ENCODE results near the gene CTR9.

CTR9 gene

GRCh38 chr11:10746871-10747270 lies 4.2 kb upstream of the CTR9 start:
- no peak for TF ChIP-seq CTCF (IDR thresholded peaks at IDR 0.05; ENCODE audit: low read length)
- no peak for TF ChIP-seq EZH2 (IDR thresholded peaks at IDR 0.05; ENCODE audit: borderline replicate concordance, low read length)
- Histone ChIP-seq H3K36me3 (ENCODE audit: insufficient read depth, low read length) (no peaks in the 10 kb centered on the region), H3K9me3 (ENCODE audit: low read length) (no peaks in the 10 kb centered on the region), H3F3A (ENCODE audit: insufficient read depth, low read length) (no peaks in the 10 kb centered on the region), H2AFZ (ENCODE audit: low read length) (no peak overlapping the region), H3K9ac (ENCODE audit: low read length) (no peak overlapping the region), H3K4me3 (ENCODE audit: low read depth, low read length, poor library complexity, severe bottlenecking) (no peak overlapping the region), H3K9me2 (ENCODE audit: low read depth, low read length) (no peaks in the 10 kb centered on the region), H4K20me1 (ENCODE audit: insufficient read depth, low read length) (no peaks in the 10 kb centered on the region), H3K27me3 (ENCODE audit: insufficient read depth, low read length) (no peaks in the 10 kb centered on the region), H3K4me1 (ENCODE audit: insufficient read depth, low read length, severe bottlenecking) (peaks cover 13% of the 10 kb centered on the region), H3K27ac (ENCODE audit: low read depth, low read length, poor library complexity, severe bottlenecking) (no peak overlapping the region), H3K4me2 (ENCODE audit: low read length) (no peak overlapping the region), H3K79me2 (ENCODE audit: insufficient read depth, low read length) (peaks cover 5% of the 10 kb centered on the region; the same call in 1 of the 2 replicates)

GRCh38 chr11:10747733-10748132 lies 3.3 kb upstream of the CTR9 start:
- H3K9ac ChIP-seq (ENCODE audit: low read length), result no peak overlapping the region
- H3K27me3 ChIP-seq (ENCODE audit: insufficient read depth, low read length), result no peaks in the 10 kb centered on the region
- no peaks in the 10 kb centered on the region for H3F3A ChIP-seq (ENCODE audit: insufficient read depth, low read length)
- no peaks in the 10 kb centered on the region for H3K36me3 ChIP-seq (ENCODE audit: insufficient read depth, low read length)
- H4K20me1 ChIP-seq (ENCODE audit: insufficient read depth, low read length), result no peaks in the 10 kb centered on the region
- no peak for TF ChIP-seq CTCF (IDR thresholded peaks at IDR 0.05; ENCODE audit: low read length)
- no peak for TF ChIP-seq EZH2 (IDR thresholded peaks at IDR 0.05; ENCODE audit: borderline replicate concordance, low read length)
- no peaks in the 10 kb centered on the region for H3K9me2 ChIP-seq (ENCODE audit: low read depth, low read length)
- no peaks in the 10 kb centered on the region for H3K9me3 ChIP-seq (ENCODE audit: low read length)
- no peak overlapping the region for H3K4me3 ChIP-seq (ENCODE audit: low read depth, low read length, poor library complexity, severe bottlenecking)
- peaks cover 14% of the 10 kb centered on the region; the same call in 1 of the 2 replicates for H3K79me2 ChIP-seq (ENCODE audit: insufficient read depth, low read length)
- no peak overlapping the region for H2AFZ ChIP-seq (ENCODE audit: low read length)
- peaks cover 22% of the 10 kb centered on the region for H3K4me1 ChIP-seq (ENCODE audit: insufficient read depth, low read length, severe bottlenecking)
- no peak overlapping the region for H3K27ac ChIP-seq (ENCODE audit: low read depth, low read length, poor library complexity, severe bottlenecking)
- no peak overlapping the region for H3K4me2 ChIP-seq (ENCODE audit: low read length)

- no peak overlapping the region for H3K27ac ChIP-seq (ENCODE audit: low read depth, low read length, poor library complexity, severe bottlenecking)
- TF ChIP-seq CTCF (IDR thresholded peaks at IDR 0.05; ENCODE audit: low read length), result no peak
- no peak for TF ChIP-seq EZH2 (IDR thresholded peaks at IDR 0.05; ENCODE audit: borderline replicate concordance, low read length)
- H2AFZ ChIP-seq (ENCODE audit: low read length), result no peak overlapping the region
These were observed 1.6 kb upstream of the CTR9 start for GRCh38 chr11:10749476-10749875.

More at GRCh38 chr11:10749476-10749875, 1.6 kb upstream of the CTR9 start:
- H3F3A ChIP-seq (ENCODE audit: insufficient read depth, low read length), result no peaks in the 10 kb centered on the region
- H3K9me2 ChIP-seq (ENCODE audit: low read depth, low read length), result no peaks in the 10 kb centered on the region
- H3K4me2 ChIP-seq (ENCODE audit: low read length), result no peak overlapping the region
- no peaks in the 10 kb centered on the region for H3K9me3 ChIP-seq (ENCODE audit: low read length)
- H3K9ac ChIP-seq (ENCODE audit: low read length), result no peak overlapping the region
- peaks cover 16% of the 10 kb centered on the region for H3K4me1 ChIP-seq (ENCODE audit: insufficient read depth, low read length, severe bottlenecking)
- no peaks in the 10 kb centered on the region for H4K20me1 ChIP-seq (ENCODE audit: insufficient read depth, low read length)
- H3K4me3 ChIP-seq (ENCODE audit: low read depth, low read length, poor library complexity, severe bottlenecking), result no peak overlapping the region
- peaks cover 14% of the 10 kb centered on the region; the same call in 1 of the 2 replicates for H3K79me2 ChIP-seq (ENCODE audit: insufficient read depth, low read length)
- H3K36me3 ChIP-seq (ENCODE audit: insufficient read depth, low read length), result peaks cover 13% of the 10 kb centered on the region
- no peaks in the 10 kb centered on the region for H3K27me3 ChIP-seq (ENCODE audit: insufficient read depth, low read length)

All from OCI-LY1 (cell line).